Kidney capillary endothelial cell (primary cell): ENCODE data around the gene OR52K1.
"Not testable (repeated sequence)": the region's sequence is repeated elsewhere in the genome, so short reads cannot be mapped to it uniquely, and the experiment has no call there.

ENCODE experiments used
- DNase-seq: peaks from one replicate; pipeline ENCODE4 v3.0.0-alpha.2; 2018; ENCODE audit warnings: low spot score

OR52K1 gene

GRCh38 chr11:4482445-4482844 lies at the start of gene OR52K1:
OR52K1 (plus strand) TSS chr11:4482646; CDS start chr11:4488901, 6,255 bp downstream.
- DNase-seq: no peak

GRCh38 chr11:4433856-4434255 lies 48.6 kb upstream of the OR52K1 start:
- DNase-seq: no peak

- no peak for DNase-seq
These were observed 46.0 kb upstream of the OR52K1 start for GRCh38 chr11:4436411-4436810.

- DNase-seq: no peak
These were observed 40.9 kb upstream of the OR52K1 start for GRCh38 chr11:4441515-4441914.

GRCh38 chr11:4443232-4443891 lies 39.1 kb upstream of the OR52K1 start:
- DNase-seq: no peak

- no peak for DNase-seq
These were observed 33.5 kb upstream of the OR52K1 start, which contains the start of gene OR52K2 for GRCh38 chr11:4448995-4449394. OR52K2 (plus strand) TSS chr11:4449295; CDS start chr11:4449340, 45 bp downstream.

- DNase-seq: no peak
These were observed 29.3 kb upstream of the OR52K1 start for GRCh38 chr11:4453118-4453517.

- no peak for DNase-seq
These were observed 28.4 kb upstream of the OR52K1 start for GRCh38 chr11:4454021-4454420.

GRCh38 chr11:4455419-4455818 lies 27.0 kb upstream of the OR52K1 start:
- no peak for DNase-seq

GRCh38 chr11:4459500-4459899 lies 22.9 kb upstream of the OR52K1 start:
- no peak for DNase-seq

- no peak for DNase-seq
These were observed 22.3 kb upstream of the OR52K1 start for GRCh38 chr11:4460151-4460550.

- DNase-seq: no peak
These were observed 18.0 kb upstream of the OR52K1 start for GRCh38 chr11:4464216-4465159.

GRCh38 chr11:4465407-4465806 lies 17.0 kb upstream of the OR52K1 start:
- DNase-seq: no peak

GRCh38 chr11:4466131-4466870 lies 16.1 kb upstream of the OR52K1 start:
- no peak for DNase-seq

GRCh38 chr11:4466871-4467442 lies 15.5 kb upstream of the OR52K1 start:
- DNase-seq: no peak

- DNase-seq: no peak
These were observed 14.4 kb upstream of the OR52K1 start for GRCh38 chr11:4467811-4468606.

- no peak for DNase-seq
These were observed 2.8 kb upstream of the OR52K1 start for GRCh38 chr11:4479644-4480043.

GRCh38 chr11:4480577-4481239 lies 1.7 kb upstream of the OR52K1 start:
- peak; percentile 76 for DNase-seq

- DNase-seq: no peak
These were observed 1.2 kb upstream of the OR52K1 start for GRCh38 chr11:4481240-4481582.

- no peak for DNase-seq
These were observed 1.9 kb downstream of the OR52K1 start for GRCh38 chr11:4484310-4484709.

- DNase-seq: not testable (repeated sequence)
These were observed 9.0 kb downstream of the OR52K1 start for GRCh38 chr11:4491405-4491804.
